VCaP (cell line): ENCODE results near the gene PDE11A.
"Not testable (repeated sequence)": the region's sequence is repeated elsewhere in the genome, so short reads cannot be mapped to it uniquely, and the experiment has no call there.

Source experiments
- H3K27ac ChIP-seq: fragments of 450-650 bp; 2 replicates; pipeline ENCODE4 v1.5.1; 2017
- TF ChIP-seq, protein P1 (sequence below): fragments of 450-650 bp; conservative IDR thresholded peaks from 2 replicates; pipeline ENCODE4 v1.5.1; 2017; ENCODE audit warnings: mild to moderate bottlenecking, moderate library complexity

PDE11A gene

DNA sequence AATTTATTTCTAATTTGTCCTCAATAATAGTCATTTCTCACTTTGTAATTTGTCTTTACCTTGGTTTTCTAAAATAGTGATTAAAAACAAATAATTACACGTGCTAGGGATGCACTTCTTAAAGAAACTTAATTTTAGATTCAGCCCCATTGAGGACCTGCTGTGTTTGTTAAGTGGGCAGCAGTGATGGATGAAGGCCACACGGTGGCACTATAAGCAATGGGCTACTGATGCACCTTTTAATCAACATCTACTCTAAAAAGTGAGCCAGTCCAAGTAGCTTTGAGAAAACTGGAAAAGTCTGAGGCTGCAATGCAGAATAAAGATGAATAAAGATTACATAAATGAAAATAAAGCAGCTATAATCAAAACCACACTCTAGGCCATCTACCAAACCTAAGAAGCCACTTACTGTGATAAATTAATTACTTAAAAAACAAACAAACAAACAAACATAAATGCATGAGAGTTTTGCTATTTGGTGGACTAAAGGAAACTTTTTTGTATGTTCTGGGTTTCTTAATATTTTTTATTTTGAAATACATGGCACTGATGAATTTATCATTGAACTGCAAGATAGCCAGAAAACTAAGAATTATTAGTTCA lies 89.3 kb downstream of the PDE11A start:
- TF ChIP-seq, protein P1, sequence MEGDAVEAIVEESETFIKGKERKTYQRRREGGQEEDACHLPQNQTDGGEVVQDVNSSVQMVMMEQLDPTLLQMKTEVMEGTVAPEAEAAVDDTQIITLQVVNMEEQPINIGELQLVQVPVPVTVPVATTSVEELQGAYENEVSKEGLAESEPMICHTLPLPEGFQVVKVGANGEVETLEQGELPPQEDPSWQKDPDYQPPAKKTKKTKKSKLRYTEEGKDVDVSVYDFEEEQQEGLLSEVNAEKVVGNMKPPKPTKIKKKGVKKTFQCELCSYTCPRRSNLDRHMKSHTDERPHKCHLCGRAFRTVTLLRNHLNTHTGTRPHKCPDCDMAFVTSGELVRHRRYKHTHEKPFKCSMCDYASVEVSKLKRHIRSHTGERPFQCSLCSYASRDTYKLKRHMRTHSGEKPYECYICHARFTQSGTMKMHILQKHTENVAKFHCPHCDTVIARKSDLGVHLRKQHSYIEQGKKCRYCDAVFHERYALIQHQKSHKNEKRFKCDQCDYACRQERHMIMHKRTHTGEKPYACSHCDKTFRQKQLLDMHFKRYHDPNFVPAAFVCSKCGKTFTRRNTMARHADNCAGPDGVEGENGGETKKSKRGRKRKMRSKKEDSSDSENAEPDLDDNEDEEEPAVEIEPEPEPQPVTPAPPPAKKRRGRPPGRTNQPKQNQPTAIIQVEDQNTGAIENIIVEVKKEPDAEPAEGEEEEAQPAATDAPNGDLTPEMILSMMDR, result peak; percentile 95
- H3K27ac ChIP-seq, result no peak overlapping the region

DNA sequence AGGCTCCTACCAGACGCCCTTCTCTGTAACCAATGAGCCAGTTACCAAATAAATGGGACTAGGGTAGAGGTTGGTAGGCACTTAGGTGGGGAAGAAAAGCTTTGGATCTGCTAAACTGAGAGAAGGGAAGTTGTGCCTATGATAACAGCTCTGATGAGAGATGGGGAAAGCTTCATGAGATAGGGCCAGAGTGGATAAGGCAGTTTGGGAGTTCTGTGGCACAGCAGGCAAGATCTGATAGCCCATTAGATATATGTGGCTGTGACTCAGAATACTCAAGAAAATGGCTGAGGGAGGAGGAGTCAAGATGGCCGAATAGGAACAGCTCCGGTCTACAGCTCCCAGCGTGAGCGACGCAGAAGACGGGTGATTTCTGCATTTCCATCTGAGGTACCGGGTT lies 99.8 kb downstream of the PDE11A start:
- H3K27ac ChIP-seq, result no peak overlapping the region
- TF ChIP-seq, protein P1, result no peak

DNA sequence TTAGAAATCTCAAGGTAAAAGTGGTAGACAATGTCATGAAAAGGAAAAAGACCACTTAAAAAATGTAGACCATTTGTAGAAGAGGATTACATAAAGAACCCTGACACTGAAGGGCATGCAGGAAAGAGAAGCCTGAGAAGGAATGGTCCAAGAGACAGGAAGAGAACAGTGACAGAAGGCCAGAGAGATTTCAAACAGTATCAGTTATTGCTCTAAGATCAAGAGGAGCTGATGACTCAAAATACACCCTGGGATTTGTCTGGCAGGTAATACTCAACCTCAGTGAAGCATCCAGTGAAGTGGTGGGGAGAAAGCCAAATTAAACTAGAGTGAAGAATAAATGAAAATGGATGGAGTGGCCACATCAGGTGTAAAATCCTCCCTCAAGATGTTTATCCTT lies 100.5 kb downstream of the PDE11A start:
- H3K27ac ChIP-seq, result no peak overlapping the region
- TF ChIP-seq, protein P1, result no peak

DNA sequence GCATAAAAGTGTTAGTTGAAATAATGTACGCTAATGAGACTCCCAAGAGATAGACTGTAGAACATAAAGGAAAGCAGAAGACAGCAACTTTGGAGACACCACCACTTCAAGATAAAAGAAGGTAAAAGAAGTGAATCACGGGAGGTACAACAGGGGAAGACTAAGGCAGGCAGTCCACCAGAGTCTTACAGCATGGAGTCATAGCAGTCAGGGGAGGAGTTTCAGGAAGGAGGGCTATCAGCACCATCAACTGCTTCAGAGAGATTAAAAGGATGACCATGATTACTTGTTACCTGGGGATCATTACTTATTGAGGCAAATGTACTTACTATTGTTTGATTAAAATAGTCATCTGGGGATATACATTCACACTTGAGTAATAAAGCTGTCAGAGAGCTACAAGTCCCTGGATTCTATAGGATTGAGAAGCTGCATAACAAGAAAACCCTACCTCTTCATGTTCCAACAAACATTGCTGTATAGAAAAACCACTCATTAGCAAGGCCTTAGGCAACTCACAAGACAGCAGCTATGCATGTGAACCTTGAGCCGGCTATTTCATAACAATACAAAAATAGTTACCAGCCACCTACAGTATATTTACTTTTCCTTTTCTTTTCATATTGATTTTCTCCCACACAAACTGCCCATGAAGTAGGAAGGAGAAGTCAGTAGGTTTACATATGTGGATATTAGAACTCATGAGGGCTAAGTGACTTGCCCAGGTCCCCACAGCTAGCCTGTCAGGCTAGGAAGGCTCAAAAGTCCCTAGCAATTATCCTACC lies 101.7 kb downstream of the PDE11A start:
- H3K27ac ChIP-seq, result no peak overlapping the region
- TF ChIP-seq, protein P1, result no peak

DNA sequence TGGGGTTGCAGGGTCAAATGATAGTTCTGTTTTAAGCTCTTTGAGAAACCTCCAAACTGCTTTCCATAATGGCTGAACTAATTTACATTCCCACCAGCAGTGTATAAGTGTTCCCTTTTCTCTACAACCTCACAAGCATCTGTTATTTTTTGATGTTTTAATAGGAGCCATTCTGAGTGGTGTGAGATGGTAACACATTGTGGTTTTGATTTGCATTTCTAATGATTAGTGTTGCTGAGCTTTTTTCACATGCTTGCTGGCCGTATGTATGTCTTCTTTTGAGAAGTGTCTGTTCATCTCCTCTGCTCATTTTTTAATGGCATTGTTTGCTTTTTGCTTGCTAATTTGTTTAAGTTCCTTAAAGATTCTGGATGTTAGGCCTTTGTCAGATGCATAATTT lies 107.7 kb downstream of the PDE11A start:
- H3K27ac ChIP-seq, result no peak overlapping the region
- TF ChIP-seq, protein P1, result no peak

DNA sequence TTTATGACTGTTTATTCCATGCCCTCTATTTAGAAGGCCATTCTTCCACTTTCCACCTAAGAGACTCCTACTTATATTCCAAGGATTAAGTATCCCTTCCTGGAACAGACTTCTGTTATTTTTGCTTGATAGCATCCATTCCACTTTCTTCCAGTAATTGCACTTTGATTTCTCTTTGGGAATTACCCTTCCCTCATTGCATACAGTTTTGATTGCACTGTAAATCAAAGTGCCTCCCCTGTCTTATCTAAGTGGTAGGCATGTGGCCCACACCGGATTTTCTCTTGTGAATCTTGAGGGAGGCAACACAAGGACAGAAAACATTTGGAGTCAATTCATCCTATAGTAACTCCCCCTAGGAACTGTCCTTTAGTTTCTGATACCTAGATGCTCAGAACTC lies 120.4 kb downstream of the PDE11A start:
- no peak overlapping the region for H3K27ac ChIP-seq
- TF ChIP-seq, protein P1, result no peak

DNA sequence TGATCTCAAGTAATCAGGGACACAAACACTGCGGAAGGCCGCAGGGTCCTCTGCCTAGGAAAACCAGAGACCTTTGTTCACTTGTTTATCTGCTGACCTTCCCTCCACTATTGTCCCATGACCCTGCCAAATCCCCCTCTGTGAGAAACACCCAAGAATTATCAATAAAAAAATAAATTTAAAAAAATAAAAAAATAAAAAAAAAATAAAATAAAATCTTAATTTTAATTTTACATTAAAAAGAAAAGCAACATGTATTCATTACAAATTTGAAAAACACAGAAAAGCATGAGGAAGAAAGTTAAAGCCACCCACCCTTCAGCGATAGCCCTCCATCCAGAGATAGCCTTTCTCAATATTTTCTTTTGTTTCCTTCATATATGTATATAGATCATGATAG lies 125.0 kb downstream of the PDE11A start:
- H3K27ac ChIP-seq, result not testable (repeated sequence)

DNA sequence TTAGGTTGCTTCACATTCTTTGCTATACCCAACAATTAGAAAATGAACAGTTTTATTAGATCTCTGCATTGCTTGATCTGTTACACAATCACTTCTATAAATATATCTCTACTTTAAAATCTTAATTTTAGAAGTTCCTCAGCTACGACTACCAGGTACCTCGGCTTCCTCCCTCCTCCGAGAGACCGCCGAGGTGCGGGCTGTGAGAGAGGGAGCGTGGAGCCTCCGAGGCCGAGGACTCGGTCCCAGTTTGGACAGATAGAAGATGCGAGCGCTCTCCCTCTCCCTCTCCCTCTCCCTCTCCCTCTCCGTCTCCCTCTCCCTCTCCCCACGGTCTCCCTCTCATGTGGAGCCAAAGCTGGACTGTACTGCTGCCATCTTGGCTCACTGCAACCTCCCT lies 128.0 kb downstream of the PDE11A start:
- H3K27ac ChIP-seq, result not testable (repeated sequence)
